ENCODE results near the gene GPR143.

GRCh38 chrX:9698576-9698975 is 67.1 kb downstream of the GPR143 start:
- TF ChIP-seq CTCF (IDR thresholded peaks at IDR 0.05 in 8 of 11, conservative IDR thresholded peaks at IDR 0.05 in 3 of 11) (no peak), POLR2A (IDR thresholded peaks at IDR 0.05) (no peak), POLR2AphosphoS5 (IDR thresholded peaks at IDR 0.05) (no peak)
